Loucy (cell line): ENCODE results near the gene PIGQ.

Source experiments
- H2AFZ ChIP-seq: fragments of 200-600 bp; sonication (generic); 2 replicates; pipeline ENCODE4 v1.6.0; 2016; ENCODE audit warnings: antibody characterized with exemption, mild to moderate bottlenecking, low read length, moderate library complexity
- H3F3A ChIP-seq: fragments of 200-600 bp; 2 replicates; pipeline ENCODE4 v1.6.0; 2016; ENCODE audit warnings: antibody characterized with exemption, low read depth, mild to moderate bottlenecking
- H3K27me3 ChIP-seq: fragments of 200-600 bp; sonication (generic); 2 replicates; pipeline ENCODE4 v1.6.1; 2014; ENCODE audit warnings: low read length, mild to moderate bottlenecking; ENCODE audit not compliant: insufficient read depth, poor library complexity, severe bottlenecking
- H3K36me3 ChIP-seq: fragments of 200-600 bp; sonication (generic); 2 replicates; pipeline ENCODE4 v1.6.1; 2016; ENCODE audit warnings: low read length; ENCODE audit not compliant: insufficient read depth
- H3K4me1 ChIP-seq: fragments of 200-600 bp; sonication (generic); 2 replicates; pipeline ENCODE4 v1.5.1; 2014; ENCODE audit warnings: low read length, mild to moderate bottlenecking; ENCODE audit not compliant: insufficient read depth, poor library complexity, severe bottlenecking
- H3K4me2 ChIP-seq: fragments of 200-600 bp; sonication (generic); 2 replicates; pipeline ENCODE4 v1.6.0; 2014; ENCODE audit warnings: antibody characterized with exemption, low read length, low read depth, mild to moderate bottlenecking; ENCODE audit not compliant: poor library complexity, severe bottlenecking
- H3K4me3 ChIP-seq: fragments of 200-600 bp; sonication (generic); 2 replicates; pipeline ENCODE4 v1.5.1; 2014; ENCODE audit warnings: low read length, mild to moderate bottlenecking, mixed read lengths; ENCODE audit not compliant: poor library complexity, severe bottlenecking
- H3K79me2 ChIP-seq: fragments of 200-600 bp; sonication (generic); 2 replicates; pipeline ENCODE4 v1.6.1; 2014; ENCODE audit warnings: low read length; ENCODE audit not compliant: insufficient read depth
- H3K9ac ChIP-seq: fragments of 200-600 bp; sonication (generic); 2 replicates; pipeline ENCODE4 v1.6.0; 2014; ENCODE audit warnings: mild to moderate bottlenecking, low read depth, low read length, moderate library complexity; ENCODE audit not compliant: poor library complexity, severe bottlenecking
- H3K9me2 ChIP-seq: fragments of 200-600 bp; sonication (generic); replicated peaks from 2 replicates; pipeline ENCODE4 v1.6.1; 2016; ENCODE audit warnings: low read depth, low read length, mixed read lengths
- H3K9me3 ChIP-seq: fragments of 200-600 bp; sonication (generic); 2 replicates; pipeline ENCODE4 v1.6.1; 2014; ENCODE audit warnings: mild to moderate bottlenecking, antibody characterized with exemption, low read length, low read depth; ENCODE audit not compliant: insufficient read depth
- H4K20me1 ChIP-seq: fragments of 200-600 bp; sonication (generic); 2 replicates; pipeline ENCODE4 v1.6.0; 2014; ENCODE audit warnings: antibody characterized with exemption, low read length, mild to moderate bottlenecking; ENCODE audit not compliant: insufficient read depth, poor library complexity, severe bottlenecking
- EZH2phosphoT487 ChIP-seq: fragments of 200-600 bp; IDR thresholded peaks from 2 replicates; pipeline ENCODE4 v1.6.1; 2018; ENCODE audit warnings: antibody characterized with exemption, mild to moderate bottlenecking, moderate library complexity, borderline replicate concordance
- TF ChIP-seq, protein P1 (sequence below): fragments of 200-600 bp; sonication (generic); conservative IDR thresholded peaks from 2 replicates; pipeline ENCODE4 v1.5.1; 2014; ENCODE audit warnings: mild to moderate bottlenecking, antibody characterized with exemption, low read length

PIGQ gene

DNA sequence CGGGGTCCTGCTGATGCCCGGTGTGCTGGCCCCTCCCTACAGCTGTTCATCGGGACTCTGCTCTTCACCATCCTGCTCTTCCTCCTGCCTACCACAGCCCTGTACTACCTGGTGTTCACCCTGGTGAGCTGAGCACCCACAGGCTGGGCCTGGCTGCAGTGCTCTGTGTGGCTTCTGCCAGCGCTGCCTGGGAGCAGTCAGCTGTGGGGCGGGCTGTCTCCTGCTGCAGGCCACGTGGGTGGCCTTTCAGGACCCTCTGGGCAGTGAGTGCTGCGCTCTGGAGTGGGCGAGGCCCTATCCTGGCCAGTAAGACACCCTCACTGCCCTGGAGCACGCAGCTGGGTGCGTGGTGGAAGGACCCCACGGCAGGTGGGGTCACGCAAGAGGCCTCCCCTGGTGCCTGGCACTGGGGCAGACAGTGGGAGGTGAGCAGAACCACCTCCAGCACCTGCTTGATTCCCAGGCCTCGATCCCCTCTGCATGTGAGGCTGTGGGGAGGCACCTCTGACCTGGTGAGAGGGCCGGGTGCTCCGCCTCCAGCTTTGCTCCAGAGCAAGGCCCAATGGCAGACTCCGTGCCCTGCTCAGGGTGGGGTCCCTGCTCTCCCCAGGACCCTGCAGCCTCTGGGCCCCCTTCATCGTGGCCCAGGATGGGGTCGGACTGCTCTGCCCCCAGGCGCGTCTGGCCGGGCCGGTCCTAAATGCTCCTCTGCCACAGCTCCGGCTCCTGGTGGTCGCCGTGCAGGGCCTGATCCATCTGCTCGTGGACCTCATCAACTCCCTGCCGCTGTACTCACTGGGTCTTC lies 10.6 kb downstream of the PIGQ start:
- no peaks in the 10 kb centered on the region for H3F3A ChIP-seq
- H3K4me1 ChIP-seq = peaks cover 14% of the 10 kb centered on the region
- no peak overlapping the region for H3K4me3 ChIP-seq
- no peaks in the 10 kb centered on the region for H3K9me3 ChIP-seq
- no peaks in the 10 kb centered on the region for H3K27me3 ChIP-seq
- no peak overlapping the region for H3K4me2 ChIP-seq
- H3K9ac ChIP-seq = no peak overlapping the region
- no peak overlapping the region for H2AFZ ChIP-seq
- TF ChIP-seq, protein P1, sequence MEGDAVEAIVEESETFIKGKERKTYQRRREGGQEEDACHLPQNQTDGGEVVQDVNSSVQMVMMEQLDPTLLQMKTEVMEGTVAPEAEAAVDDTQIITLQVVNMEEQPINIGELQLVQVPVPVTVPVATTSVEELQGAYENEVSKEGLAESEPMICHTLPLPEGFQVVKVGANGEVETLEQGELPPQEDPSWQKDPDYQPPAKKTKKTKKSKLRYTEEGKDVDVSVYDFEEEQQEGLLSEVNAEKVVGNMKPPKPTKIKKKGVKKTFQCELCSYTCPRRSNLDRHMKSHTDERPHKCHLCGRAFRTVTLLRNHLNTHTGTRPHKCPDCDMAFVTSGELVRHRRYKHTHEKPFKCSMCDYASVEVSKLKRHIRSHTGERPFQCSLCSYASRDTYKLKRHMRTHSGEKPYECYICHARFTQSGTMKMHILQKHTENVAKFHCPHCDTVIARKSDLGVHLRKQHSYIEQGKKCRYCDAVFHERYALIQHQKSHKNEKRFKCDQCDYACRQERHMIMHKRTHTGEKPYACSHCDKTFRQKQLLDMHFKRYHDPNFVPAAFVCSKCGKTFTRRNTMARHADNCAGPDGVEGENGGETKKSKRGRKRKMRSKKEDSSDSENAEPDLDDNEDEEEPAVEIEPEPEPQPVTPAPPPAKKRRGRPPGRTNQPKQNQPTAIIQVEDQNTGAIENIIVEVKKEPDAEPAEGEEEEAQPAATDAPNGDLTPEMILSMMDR = no peak
- no peak for TF ChIP-seq EZH2phosphoT487
- no peaks in the 10 kb centered on the region for H4K20me1 ChIP-seq
- no peaks in the 10 kb centered on the region for H3K36me3 ChIP-seq
- no peaks in the 10 kb centered on the region for H3K79me2 ChIP-seq
- no peaks in the 10 kb centered on the region for H3K9me2 ChIP-seq

DNA sequence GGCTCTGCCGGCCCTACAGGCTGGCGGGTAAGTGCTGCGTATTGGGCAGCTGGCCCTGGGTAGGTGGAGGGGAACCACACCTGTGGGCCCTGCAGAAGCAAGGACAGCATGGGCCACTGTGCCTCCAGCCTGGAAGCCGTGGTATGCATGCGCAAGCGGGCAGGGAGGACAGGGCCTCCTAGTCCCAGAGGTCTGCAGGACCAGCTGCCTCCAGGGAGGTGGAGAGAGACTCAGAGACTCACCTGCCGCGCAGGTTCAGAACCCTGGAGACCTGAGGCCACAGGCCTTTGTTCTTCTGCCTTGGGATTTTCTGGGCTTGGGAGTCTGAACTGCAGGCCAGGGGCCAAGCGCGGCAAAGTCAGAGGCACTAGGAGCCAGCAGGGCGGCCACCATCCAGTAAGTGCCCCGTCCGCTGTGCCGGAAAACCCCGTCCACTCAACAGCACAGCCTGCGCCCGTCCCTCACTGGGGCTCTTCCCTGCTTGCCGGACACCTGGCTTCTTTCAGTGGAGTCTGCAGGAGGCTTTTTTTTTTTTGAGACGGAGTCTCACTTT lies 11.3 kb downstream of the PIGQ start:
- peaks cover 9% of the 10 kb centered on the region for H3K4me1 ChIP-seq
- H3K79me2 ChIP-seq = no peaks in the 10 kb centered on the region
- TF ChIP-seq, protein P1 = no peak
- TF ChIP-seq EZH2phosphoT487 = no peak
- no peaks in the 10 kb centered on the region for H4K20me1 ChIP-seq
- no peak overlapping the region for H3K9ac ChIP-seq
- no peak overlapping the region for H3K4me3 ChIP-seq
- no peaks in the 10 kb centered on the region for H3K9me2 ChIP-seq
- H3F3A ChIP-seq = no peaks in the 10 kb centered on the region
- no peak overlapping the region for H2AFZ ChIP-seq
- H3K4me2 ChIP-seq = no peak overlapping the region
- no peaks in the 10 kb centered on the region for H3K9me3 ChIP-seq
- H3K27me3 ChIP-seq = no peaks in the 10 kb centered on the region
- no peaks in the 10 kb centered on the region for H3K36me3 ChIP-seq

DNA sequence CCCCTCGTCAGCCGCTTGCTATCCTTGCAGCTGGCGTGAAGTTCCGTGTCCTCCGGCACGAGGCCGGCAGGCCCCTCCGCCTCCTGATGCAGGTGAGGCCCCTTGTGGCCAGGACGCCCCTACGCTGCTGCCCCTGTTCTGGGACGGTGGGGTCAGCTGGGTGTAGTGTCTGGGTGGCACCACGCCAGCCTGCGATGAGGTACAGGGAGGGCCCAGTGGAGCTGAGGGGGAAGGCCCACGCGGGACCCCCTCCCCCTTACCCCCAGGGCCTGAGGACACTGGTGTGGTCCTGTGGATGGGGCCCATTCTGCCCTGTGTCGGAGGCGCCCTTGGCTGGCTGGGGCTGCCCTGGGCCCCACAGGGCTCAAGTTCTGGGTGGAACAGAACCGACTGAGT lies 12.4 kb downstream of the PIGQ start:
- H3K9me2 ChIP-seq = no peaks in the 10 kb centered on the region
- peaks cover 3% of the 10 kb centered on the region; the same call in 1 of the 2 replicates for H3K79me2 ChIP-seq
- no peaks in the 10 kb centered on the region for H3F3A ChIP-seq
- no peaks in the 10 kb centered on the region for H4K20me1 ChIP-seq
- no peak overlapping the region for H3K4me3 ChIP-seq
- no peaks in the 10 kb centered on the region for H3K9me3 ChIP-seq
- H3K27me3 ChIP-seq = no peaks in the 10 kb centered on the region
- no peaks in the 10 kb centered on the region for H3K36me3 ChIP-seq
- TF ChIP-seq, protein P1 = no peak
- TF ChIP-seq EZH2phosphoT487 = no peak
- H3K4me2 ChIP-seq = no peak overlapping the region
- H3K9ac ChIP-seq = no peak overlapping the region
- H2AFZ ChIP-seq = no peak overlapping the region
- no peaks in the 10 kb centered on the region for H3K4me1 ChIP-seq
